ENCODE measurements around the gene CBLIF. TPM values are rescaled to one million over a fixed set of nuclear protein-coding genes. Genes with fewer than 3 reads are reported as not detected.
A peak's percentile ranks its signal among the peaks of the same experiment; 100 is the strongest.

The CBLIF gene
- total and polyA plus RNA-seq, 10 donors: not detected

DNA sequence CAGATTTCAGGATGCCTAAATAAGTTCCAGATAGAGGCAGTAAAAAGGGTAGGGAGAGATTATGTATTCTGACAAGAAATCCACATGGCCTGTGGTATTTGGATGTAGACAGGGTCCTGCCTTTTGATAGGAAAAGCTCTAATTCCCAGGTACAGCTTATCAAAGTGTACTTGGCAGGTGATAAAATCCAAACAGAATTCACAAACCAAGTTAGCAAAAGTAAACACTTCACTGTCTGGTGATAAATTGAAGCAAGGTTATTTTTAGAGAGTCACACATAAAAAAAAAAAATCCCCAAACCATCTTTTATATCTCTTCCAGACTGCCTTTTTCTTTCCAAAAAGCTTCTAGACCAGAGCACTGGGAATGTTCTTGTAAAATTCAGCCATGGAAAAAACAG lies 5.7 kb downstream of the CBLIF start:
- Histone ChIP-seq H3K4me1 (no peaks in the 10 kb centered on the region), H3K4me3 (no peak overlapping the region), H3K27me3 (replicated peaks in 1 of 7) (no peaks in the 10 kb centered on the region), H3K36me3 (no peaks in the 10 kb centered on the region), H3K9me3 (no peaks in the 10 kb centered on the region), H3K27ac (no peak overlapping the region)
- DNase-seq: no peak
- intact Hi-C loops (cut with DNase I; ENCODE audit: low total_unique reads): no loop called here
- TF ChIP-seq, protein P1, sequence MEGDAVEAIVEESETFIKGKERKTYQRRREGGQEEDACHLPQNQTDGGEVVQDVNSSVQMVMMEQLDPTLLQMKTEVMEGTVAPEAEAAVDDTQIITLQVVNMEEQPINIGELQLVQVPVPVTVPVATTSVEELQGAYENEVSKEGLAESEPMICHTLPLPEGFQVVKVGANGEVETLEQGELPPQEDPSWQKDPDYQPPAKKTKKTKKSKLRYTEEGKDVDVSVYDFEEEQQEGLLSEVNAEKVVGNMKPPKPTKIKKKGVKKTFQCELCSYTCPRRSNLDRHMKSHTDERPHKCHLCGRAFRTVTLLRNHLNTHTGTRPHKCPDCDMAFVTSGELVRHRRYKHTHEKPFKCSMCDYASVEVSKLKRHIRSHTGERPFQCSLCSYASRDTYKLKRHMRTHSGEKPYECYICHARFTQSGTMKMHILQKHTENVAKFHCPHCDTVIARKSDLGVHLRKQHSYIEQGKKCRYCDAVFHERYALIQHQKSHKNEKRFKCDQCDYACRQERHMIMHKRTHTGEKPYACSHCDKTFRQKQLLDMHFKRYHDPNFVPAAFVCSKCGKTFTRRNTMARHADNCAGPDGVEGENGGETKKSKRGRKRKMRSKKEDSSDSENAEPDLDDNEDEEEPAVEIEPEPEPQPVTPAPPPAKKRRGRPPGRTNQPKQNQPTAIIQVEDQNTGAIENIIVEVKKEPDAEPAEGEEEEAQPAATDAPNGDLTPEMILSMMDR (IDR thresholded peaks at IDR 0.05 in 8 of 11, conservative IDR thresholded peaks at IDR 0.05 in 3 of 11): no peak
- TF ChIP-seq POLR2A (IDR thresholded peaks at IDR 0.05) (no peak), POLR2AphosphoS5 (IDR thresholded peaks at IDR 0.05) (no peak)

DNA sequence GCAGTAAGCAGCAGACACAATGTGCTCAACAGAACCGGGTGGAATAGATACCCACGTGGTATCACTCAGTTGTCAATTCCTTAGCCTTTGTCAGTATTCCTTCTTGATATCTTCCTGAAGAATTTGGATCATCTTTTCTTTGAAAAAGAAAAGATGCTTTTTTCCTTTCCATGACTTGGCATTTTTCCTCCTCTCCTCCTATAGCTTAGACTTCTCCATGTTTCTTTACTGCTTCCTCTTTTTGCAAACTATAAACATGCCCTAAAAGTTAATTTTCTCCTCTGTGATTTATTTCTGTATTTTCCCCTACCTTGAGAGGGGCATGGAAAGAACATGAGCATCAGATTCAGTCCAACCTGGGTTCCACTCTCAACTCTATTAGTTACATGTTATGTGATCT lies 11.7 kb downstream of the CBLIF start:
- Histone ChIP-seq H3K4me1 (peaks cover 0 to 3% (median 0%) of the 10 kb centered on the region in 6 donors), H3K27ac (no peak overlapping the region), H3K36me3 (no peaks in the 10 kb centered on the region), H3K4me3 (no peak overlapping the region), H3K27me3 (replicated peaks in 1 of 7) (no peaks in the 10 kb centered on the region), H3K9me3 (no peaks in the 10 kb centered on the region)
- TF ChIP-seq POLR2AphosphoS5 (IDR thresholded peaks at IDR 0.05) (no peak), POLR2A (IDR thresholded peaks at IDR 0.05) (no peak)
- TF ChIP-seq, protein P1 (IDR thresholded peaks at IDR 0.05 in 8 of 11, conservative IDR thresholded peaks at IDR 0.05 in 3 of 11): no peak
- no peak for DNase-seq
- intact Hi-C loops (cut with DNase I; ENCODE audit: low total_unique reads): no loop called here
- WGBS, 5 donors: 70 to 82% (median 76%) methylated on average over 2 of the region's 2 CpGs

DNA sequence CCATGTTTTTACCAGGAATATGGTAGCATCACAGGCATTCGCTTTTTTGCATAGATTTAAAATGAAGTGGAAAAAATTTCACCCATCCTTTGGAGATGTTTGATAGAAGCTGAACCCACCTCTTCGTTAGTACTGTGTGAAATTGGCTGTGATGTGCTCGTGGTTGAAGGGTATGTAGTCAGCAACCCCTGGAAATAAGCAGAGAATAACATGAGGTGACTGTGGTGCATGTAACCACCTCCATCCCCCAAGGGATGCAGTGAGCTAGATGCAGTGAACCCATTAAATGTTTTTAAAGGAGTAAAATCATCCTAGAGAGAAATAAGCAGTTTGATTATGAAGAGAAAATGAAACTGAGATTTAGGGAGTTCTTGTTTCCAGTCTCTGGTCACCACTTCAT lies 15.9 kb downstream of the CBLIF start:
- no peaks in the 10 kb centered on the region for H3K27me3 ChIP-seq (replicated peaks in 1 of 7)
- H3K4me3 ChIP-seq: no peak overlapping the region
- intact Hi-C loops (cut with DNase I; ENCODE audit: low total_unique reads): no loop called here
- TF ChIP-seq, protein P1 (IDR thresholded peaks at IDR 0.05 in 8 of 11, conservative IDR thresholded peaks at IDR 0.05 in 3 of 11): no peak
- no peak for TF ChIP-seq POLR2AphosphoS5 (IDR thresholded peaks at IDR 0.05)
- no peak for TF ChIP-seq POLR2A (IDR thresholded peaks at IDR 0.05)
- no peaks in the 10 kb centered on the region for H3K9me3 ChIP-seq
- no peaks in the 10 kb centered on the region for H3K36me3 ChIP-seq
- peaks cover 0 to 3% (median 0%) of the 10 kb centered on the region in 6 donors for H3K4me1 ChIP-seq
- no peak for DNase-seq
- H3K27ac ChIP-seq: no peak overlapping the region
- 64 to 80% (median 78%) methylated on average over 3 of the region's 3 CpGs for WGBS, 5 donors

GRCh38 chr11:59822989-59823566 lies 22.2 kb downstream of the CBLIF start:
- no peaks in the 10 kb centered on the region for H3K27me3 ChIP-seq (replicated peaks in 1 of 7)
- H3K9me3 ChIP-seq: no peaks in the 10 kb centered on the region
- 6 to 13% (median 9%) methylated on average over 9 of the region's 9 CpGs for WGBS, 5 donors
- intact Hi-C loops (cut with DNase I; ENCODE audit: low total_unique reads): loop anchor here (5.0 kb wide), 1 partner anchor 309 kb away; no protein-coding TSS in a partner anchor
- no peaks in the 10 kb centered on the region for H3K36me3 ChIP-seq
- DNase-seq: no peak
- H3K27ac ChIP-seq: no peak overlapping the region
- H3K4me3 ChIP-seq: no peak overlapping the region
- TF ChIP-seq POLR2AphosphoS5 (IDR thresholded peaks at IDR 0.05): no peak
- TF ChIP-seq, protein P1 (IDR thresholded peaks at IDR 0.05 in 8 of 11, conservative IDR thresholded peaks at IDR 0.05 in 3 of 11): peak in 10 of 11 experiments; percentile 21 to 72 (median 53)
- no peak for TF ChIP-seq POLR2A (IDR thresholded peaks at IDR 0.05)
- H3K4me1 ChIP-seq: peaks cover 0 to 9% (median 2%) of the 10 kb centered on the region in 6 donors
